Measurements from ENCODE around the gene ZFP1. TPM values are rescaled to one million over a fixed set of nuclear protein-coding genes. Genes with fewer than 3 reads are reported as not detected.

Gene ZFP1
- total RNA-seq, 1 experiment from 2014 or later = 22.6 TPM

GRCh38 chr16:75216127-75216526, 67.8 kb downstream of the ZFP1 start:
- TF ChIP-seq, protein P1, sequence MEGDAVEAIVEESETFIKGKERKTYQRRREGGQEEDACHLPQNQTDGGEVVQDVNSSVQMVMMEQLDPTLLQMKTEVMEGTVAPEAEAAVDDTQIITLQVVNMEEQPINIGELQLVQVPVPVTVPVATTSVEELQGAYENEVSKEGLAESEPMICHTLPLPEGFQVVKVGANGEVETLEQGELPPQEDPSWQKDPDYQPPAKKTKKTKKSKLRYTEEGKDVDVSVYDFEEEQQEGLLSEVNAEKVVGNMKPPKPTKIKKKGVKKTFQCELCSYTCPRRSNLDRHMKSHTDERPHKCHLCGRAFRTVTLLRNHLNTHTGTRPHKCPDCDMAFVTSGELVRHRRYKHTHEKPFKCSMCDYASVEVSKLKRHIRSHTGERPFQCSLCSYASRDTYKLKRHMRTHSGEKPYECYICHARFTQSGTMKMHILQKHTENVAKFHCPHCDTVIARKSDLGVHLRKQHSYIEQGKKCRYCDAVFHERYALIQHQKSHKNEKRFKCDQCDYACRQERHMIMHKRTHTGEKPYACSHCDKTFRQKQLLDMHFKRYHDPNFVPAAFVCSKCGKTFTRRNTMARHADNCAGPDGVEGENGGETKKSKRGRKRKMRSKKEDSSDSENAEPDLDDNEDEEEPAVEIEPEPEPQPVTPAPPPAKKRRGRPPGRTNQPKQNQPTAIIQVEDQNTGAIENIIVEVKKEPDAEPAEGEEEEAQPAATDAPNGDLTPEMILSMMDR (conservative IDR thresholded peaks at IDR 0.05; ENCODE audit: low read depth, low read length) = no peak
- TF ChIP-seq EZH2 (IDR thresholded peaks at IDR 0.05; ENCODE audit: borderline replicate concordance, low read depth, low read length, poor library complexity, severe bottlenecking) = no peak
- Histone ChIP-seq H3K36me3 (ENCODE audit: insufficient read depth, low read length, poor library complexity, severe bottlenecking) (no peaks in the 10 kb centered on the region), H3K4me1 (ENCODE audit: insufficient read depth, low read length, poor library complexity, severe bottlenecking) (no peaks in the 10 kb centered on the region), H3K27me3 (replicated peaks; ENCODE audit: insufficient read depth, low read depth, low read length, poor library complexity) (no peaks in the 10 kb centered on the region), H3K27ac (ENCODE audit: low read depth, low read length, poor library complexity, severe bottlenecking) (no peak overlapping the region), H3K4me3 (ENCODE audit: low read depth, low read length, poor library complexity, severe bottlenecking) (no peak overlapping the region), H3K9me3 (ENCODE audit: low read depth, low read length, poor library complexity, severe bottlenecking) (no peaks in the 10 kb centered on the region)
- intact Hi-C loops (cut with micrococcal nuclease; ENCODE audit: unreplicated experiment) = no loop called here
- BruUV-seq (replicated peaks) = no TSS peak
- CTCF ChIA-PET = no interaction called here
- no peak for DNase-seq (ENCODE audit: low spot score)
- POLR2A ChIA-PET (ENCODE audit: low non-redundant PET) = no interaction called here

- DNase-seq (ENCODE audit: low spot score) = no peak
- no peaks in the 10 kb centered on the region for H3K27me3 ChIP-seq (replicated peaks; ENCODE audit: insufficient read depth, low read depth, low read length, poor library complexity)
- H3K9me3 ChIP-seq (ENCODE audit: low read depth, low read length, poor library complexity, severe bottlenecking) = no peaks in the 10 kb centered on the region
- H3K4me3 ChIP-seq (ENCODE audit: low read depth, low read length, poor library complexity, severe bottlenecking) = no peak overlapping the region
- POLR2A ChIA-PET (ENCODE audit: low non-redundant PET) = no interaction called here
- intact Hi-C loops (cut with micrococcal nuclease; ENCODE audit: unreplicated experiment) = no loop called here
- CTCF ChIA-PET = no interaction called here
- no TSS peak for BruUV-seq (replicated peaks)
- H3K36me3 ChIP-seq (ENCODE audit: insufficient read depth, low read length, poor library complexity, severe bottlenecking) = no peaks in the 10 kb centered on the region
- H3K27ac ChIP-seq (ENCODE audit: low read depth, low read length, poor library complexity, severe bottlenecking) = no peak overlapping the region
- no peaks in the 10 kb centered on the region for H3K4me1 ChIP-seq (ENCODE audit: insufficient read depth, low read length, poor library complexity, severe bottlenecking)
- TF ChIP-seq, protein P1 (conservative IDR thresholded peaks at IDR 0.05; ENCODE audit: low read depth, low read length) = no peak
- no peak for TF ChIP-seq EZH2 (IDR thresholded peaks at IDR 0.05; ENCODE audit: borderline replicate concordance, low read depth, low read length, poor library complexity, severe bottlenecking)
These were observed 68.3 kb downstream of the ZFP1 start for GRCh38 chr16:75216576-75216975.

GRCh38 chr16:75217389-75217851, 69.1 kb downstream of the ZFP1 start:
- Histone ChIP-seq H3K4me1 (ENCODE audit: insufficient read depth, low read length, poor library complexity, severe bottlenecking) (no peaks in the 10 kb centered on the region), H3K9me3 (ENCODE audit: low read depth, low read length, poor library complexity, severe bottlenecking) (no peaks in the 10 kb centered on the region), H3K36me3 (ENCODE audit: insufficient read depth, low read length, poor library complexity, severe bottlenecking) (no peaks in the 10 kb centered on the region), H3K27me3 (replicated peaks; ENCODE audit: insufficient read depth, low read depth, low read length, poor library complexity) (no peaks in the 10 kb centered on the region), H3K4me3 (ENCODE audit: low read depth, low read length, poor library complexity, severe bottlenecking) (no peak overlapping the region), H3K27ac (ENCODE audit: low read depth, low read length, poor library complexity, severe bottlenecking) (no peak overlapping the region)
- ChIA-PET CTCF (no interaction called here), POLR2A (ENCODE audit: low non-redundant PET) (no interaction called here)
- TF ChIP-seq, protein P1 (conservative IDR thresholded peaks at IDR 0.05; ENCODE audit: low read depth, low read length) = no peak
- no peak for TF ChIP-seq EZH2 (IDR thresholded peaks at IDR 0.05; ENCODE audit: borderline replicate concordance, low read depth, low read length, poor library complexity, severe bottlenecking)
- BruUV-seq (replicated peaks) = no TSS peak
- DNase-seq (ENCODE audit: low spot score) = no peak
- intact Hi-C loops (cut with micrococcal nuclease; ENCODE audit: unreplicated experiment) = no loop called here

All from A673 (cell line).